SK-N-DZ (cell line): Measurements from ENCODE around the gene GNAQ.
"Not testable (repeated sequence)": the region's sequence is repeated elsewhere in the genome, so short reads cannot be mapped to it uniquely, and the experiment has no call there.

ENCODE experiments used
- DNase-seq: peaks from one replicate; pipeline ENCODE4 v3.0.0-alpha.2; 2015; ENCODE audit warnings: low spot score

GNAQ gene

DNA sequence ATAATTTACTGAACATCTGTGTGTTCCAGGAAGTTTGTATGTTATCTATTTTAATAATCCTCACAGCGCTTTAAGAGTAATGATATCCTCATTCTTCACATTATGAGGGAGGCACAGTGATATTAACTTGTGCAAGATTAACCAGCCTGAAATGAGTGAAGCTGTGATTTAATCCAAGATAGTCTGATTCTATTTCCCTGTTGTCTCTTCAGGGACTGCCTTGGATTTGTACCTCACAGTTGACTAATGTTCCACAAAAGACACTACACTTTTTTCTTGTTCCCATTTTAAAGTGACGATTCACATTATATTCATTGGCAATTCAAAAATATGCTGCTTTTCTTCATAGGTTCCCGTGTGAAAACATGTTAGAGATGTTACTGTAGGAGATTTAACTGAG lies 258.2 kb downstream of the GNAQ start:
- no peak for DNase-seq

DNA sequence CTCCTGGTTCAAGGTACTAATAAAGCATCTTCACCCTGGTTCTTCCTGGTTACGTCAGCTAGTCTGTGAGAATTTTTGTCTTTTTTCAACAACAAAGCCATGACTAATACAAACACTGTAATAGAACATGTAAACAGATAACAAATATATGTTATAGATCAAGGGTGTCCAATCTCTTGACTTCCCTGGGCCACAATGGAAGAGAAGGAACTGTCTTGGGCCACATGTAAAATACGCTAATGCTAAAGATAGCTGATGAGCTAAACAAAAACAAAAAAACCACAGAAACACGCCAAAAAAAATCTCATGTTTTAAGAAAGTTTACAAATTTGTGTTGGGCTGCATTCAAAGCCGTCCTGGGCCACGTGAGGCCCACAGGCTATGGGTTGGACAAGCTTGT lies 259.0 kb downstream of the GNAQ start:
- DNase-seq, result no peak

DNA sequence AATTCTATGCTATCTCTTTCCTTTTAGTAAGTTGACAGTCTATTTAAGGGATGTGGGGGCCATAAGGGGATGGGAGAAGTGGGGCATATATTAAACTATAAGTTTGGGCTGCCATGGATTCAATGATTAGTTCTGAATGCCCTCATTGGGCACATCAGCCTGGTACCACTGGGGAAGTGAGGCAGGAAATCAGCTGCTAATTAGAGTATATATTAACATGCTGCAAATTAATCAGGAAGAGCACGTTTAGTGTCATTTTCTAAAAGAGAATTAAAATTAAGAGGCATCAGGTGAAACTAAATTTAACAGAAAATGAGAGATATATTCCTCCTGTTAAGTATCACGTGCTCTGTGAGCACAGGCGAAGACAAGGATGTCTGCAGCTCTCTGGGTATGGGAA lies 260.4 kb downstream of the GNAQ start:
- no peak for DNase-seq

DNA sequence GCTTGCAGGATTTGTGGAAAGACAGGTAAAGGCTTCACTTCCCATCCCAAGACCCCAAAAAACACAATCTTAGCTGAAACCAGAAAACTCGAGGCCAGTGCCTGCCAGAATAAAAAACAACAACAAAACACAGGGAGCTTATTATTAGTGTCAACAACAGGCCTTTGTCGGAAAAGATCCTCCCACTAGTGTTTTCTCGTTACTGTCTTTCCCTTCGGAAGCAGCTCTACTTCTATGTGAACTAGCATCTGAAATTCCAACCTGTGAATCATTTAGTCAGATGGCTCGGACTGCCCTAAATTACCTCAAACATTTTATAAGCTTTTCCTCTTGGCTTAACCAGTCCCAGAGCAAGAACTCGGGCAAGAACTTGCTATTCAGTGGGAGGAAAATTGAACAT lies 261.3 kb downstream of the GNAQ start:
- no peak for DNase-seq

DNA sequence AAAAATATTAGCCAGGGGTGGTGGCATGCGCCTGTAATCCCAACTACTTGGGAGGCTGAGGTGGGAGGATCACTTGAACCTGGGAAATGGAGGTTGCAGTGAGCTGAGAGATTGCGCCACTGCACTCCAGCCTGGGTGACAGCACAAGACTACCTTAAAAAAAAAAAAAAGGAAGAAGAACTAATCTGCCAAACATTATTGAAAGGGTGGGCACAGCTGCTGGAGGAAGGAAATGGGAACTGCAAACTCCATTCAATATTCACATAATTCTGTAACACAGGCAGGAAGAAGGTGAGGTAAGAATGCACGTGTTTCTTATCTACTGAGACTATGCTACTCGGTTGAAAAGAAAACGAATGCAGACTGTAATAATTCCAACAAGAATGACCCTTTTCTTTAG lies 262.4 kb downstream of the GNAQ start:
- no peak for DNase-seq

DNA sequence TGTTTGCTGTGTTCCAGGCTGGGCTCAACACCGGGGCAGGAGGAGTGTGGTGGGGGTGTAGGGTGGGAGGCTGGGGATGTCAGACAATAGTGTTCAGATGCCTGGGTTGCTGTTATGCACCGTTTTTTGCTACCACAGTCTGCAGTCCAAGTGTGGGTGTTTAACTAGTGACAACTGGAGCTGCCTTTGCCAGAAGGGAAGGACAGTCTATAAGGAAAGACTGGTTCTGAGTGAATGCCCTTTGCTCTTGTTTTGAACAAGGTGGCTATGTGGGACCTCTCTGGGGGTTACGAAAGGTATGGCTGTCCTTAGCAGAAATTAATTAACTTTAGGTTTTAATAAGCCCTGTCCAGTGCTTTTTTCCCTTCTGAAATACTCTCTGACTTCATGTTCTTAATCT lies 265.0 kb downstream of the GNAQ start:
- no peak for DNase-seq

DNA sequence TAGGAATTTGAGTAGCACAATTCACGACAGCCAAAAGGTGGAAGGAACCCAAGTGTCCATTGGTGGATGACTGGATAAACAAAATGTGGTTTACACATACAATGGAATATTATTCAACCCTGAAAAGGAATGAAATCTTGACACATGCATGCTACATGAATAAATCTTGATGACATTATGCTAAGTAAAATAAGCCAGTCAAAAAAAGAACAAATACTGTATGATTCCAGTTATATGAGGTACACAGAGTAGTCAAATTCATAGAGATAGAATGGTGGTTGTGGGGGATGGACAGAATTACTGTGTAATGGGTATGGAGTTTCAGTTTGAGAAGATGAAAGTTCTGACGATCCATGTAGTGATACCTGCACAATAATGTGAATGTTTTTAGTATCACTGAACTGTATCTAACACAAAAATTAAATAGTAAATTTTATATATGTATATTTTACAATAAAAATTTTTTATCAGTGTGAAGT lies 265.8 kb downstream of the GNAQ start:
- no peak for DNase-seq

DNA sequence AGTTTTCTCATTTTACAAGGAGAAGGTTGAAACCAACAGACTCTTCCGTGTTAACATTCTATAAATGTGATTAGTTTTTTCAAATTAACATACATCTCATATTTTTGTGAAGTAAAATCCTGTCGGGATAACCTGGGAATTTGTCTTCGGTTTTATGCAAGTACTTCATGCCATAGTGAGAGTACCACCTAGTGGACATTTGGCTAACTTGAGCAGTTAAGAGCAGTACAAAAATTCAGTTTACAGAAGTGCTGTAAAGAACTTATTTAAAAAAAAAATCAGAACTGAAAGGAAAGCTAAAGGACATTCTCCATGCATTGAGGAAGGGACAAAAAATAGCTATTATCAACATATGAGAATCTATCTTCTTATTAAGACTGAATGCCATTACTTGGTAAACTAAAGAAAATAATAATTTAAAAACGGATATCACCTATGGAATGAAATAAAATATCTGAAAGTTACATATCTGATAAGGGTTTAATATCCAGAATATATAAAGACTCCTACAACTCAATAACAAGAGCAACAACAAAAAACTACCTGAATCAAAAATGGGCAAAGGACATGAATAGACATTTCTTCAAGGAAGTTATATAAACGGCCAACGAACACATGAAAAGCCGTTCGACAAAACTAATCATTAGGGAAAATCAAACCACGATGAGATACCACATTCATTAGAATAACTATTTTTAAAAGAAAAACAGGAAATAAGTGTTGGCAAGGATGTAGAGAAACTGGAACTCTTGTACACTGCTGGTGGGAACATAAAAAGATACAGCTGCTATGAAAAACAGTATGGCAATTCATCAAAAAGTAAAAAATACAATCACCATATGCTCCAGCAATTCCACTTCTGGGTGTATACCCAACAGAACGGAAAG lies 266.5 kb downstream of the GNAQ start:
- DNase-seq, result no peak

DNA sequence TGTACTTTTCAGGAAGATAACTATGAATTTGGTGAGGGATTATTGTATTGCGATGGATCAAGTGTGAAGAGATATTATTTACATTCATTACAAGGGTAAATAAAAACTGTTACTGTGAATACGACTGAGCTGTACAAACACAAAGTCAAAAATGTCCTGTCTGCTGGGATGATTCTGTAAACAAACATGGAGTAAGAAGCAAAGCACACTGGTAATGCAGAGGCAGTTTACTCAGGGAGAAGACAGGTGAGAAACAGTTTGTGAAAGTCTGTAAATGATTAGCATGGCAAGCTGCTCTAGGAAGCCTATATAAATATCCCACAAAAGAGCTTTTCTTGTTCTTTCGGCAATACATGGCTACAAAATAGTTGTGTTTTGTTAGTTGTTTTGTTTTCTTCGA lies 268.0 kb downstream of the GNAQ start:
- DNase-seq, result no peak

DNA sequence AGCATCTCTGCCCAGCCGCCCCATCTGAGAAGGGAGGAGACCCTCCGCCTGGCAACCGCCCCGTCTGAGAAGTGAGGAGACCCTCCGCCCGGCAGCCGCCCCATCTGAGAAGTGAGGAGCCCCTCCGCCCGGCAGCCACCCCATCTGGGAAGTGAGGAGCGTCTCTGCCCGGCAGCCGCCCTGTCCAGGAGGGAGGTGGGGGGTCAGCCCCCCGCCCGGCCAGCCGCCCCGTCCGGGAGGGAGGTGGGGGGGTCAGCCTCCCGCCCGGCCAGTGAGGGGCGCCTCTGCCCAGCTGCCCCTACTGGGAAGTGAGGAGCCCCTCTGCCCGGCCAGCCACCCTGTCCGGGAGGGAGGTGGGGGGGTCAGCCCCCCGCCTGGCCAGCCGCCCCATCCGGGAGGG lies 270.7 kb downstream of the GNAQ start:
- DNase-seq, result not testable (repeated sequence)

DNA sequence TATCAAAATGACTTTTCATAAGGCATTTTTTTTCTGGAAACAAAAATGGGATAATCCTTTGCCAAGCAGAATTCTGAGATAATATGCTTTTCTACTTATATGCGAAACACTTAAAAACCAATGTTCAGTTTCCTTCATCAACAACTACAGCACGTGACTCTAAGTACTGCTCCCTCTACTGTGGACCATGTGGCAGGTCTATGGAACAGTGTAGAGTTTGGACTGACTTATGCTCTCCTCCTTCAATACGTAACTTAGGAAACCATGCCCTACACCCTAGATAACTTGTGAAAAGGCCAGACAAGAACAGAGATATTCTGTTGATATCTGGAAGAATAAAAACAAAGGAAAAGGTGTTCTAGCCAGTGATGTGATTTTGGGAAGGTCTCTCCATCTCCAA lies 272.2 kb downstream of the GNAQ start:
- no peak for DNase-seq

DNA sequence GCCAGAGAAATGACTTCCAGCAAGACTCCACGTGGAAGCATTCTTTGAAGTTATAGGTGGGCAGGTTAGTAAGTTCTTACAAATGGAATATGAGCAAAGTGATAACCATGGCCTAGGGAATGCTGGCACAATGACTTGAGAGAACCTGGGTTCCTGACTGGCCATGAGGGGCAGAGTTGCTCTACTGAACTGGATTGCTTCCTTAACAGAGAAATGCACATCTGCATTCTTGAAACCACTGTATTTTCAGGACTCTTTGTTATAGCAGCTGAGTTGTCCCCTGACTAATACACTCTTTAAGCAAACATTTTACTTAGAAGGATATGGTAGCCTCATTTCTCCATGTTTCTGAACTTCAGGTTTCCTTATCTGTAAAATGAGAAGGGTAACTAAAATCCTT lies 275.2 kb downstream of the GNAQ start:
- DNase-seq, result no peak

DNA sequence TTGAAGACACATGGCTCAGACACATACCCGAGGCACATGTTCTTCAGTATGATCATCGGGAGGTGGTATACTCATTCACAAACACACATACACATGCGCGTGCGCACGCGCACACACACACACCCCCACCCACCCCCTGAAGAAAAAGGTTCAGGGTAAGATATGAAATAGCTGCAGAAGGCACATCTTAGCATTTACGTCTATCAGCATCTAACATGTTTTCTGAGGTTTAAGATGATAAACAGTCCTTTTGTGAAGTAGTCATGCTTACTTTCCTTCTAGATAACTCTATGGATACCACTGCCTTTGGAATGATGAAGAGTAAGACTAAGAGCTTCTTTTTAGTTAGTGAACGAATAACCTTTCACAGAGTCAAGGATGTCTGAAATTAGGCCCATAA lies 278.4 kb downstream of the GNAQ start:
- no peak for DNase-seq

DNA sequence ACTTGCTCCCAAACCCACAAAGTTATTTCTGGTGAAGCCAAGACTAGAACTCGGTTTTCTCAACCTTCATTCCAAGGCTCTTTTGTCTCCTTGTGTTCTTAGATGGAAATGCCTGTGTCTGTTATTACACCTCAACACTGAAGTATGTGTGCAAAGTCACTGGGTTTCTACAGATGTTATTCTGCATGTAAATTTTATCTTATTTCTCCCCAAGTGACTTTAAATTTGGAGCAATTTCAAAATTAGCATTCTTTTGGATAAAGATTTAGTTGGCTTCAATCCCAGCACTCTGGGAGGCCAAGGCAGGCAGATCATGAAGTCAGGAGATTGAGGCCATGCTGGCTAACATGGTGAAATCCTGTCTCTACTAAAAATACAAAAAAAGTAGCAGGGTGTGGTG lies 279.1 kb downstream of the GNAQ start:
- DNase-seq, result no peak

DNA sequence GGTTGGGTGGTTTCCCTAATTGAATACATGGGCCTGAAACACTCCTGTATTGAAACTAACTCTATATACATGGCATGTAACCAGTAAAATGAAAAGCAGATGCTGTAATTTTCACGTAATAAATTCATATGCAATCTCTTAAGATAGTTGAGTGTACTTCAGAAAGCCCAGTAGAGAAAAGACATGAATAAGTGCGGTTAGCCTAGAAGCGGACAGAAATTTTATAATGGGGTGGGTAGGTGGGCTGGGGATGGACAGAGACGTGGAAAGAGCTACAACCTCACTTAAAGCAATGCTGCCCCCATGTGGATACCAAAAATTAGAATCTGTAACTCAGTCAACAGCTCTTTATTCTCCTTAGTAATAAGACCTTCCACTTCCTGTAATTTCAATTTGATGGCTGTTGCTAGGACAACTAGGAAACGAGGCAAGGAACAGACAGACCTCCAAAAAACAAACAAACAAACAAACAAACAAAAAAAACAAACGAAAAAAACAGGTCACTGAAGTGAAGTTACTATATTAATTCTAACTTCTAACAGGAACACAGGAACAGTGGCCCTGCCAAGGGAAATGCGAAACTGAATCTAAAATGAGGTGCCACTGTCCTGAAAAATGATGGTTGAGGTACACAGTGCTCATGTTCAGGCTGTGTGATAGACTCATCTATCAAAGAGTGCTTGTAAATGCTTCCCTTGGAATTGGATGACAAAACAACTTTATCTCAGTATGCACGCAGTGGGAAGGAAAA lies 280.1 kb downstream of the GNAQ start:
- peak; percentile 76 for DNase-seq

DNA sequence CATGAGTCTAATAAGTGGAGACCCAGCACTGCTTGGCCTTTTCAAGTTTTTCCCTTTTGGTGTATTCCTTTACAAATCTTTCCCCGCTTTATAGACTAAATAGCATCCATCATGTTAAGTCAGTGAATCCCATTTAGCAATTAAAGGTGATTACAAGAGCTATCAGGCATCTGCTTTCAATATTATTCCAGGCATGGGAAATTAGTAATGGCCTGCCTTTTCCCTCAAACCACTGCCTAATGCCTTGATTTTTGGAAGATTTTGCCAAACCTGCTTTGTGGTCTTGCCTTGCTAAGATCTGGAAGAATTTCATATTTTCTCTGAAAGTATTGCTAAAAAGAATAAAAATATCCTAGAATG lies 280.6 kb downstream of the GNAQ start:
- peak; percentile 40 for DNase-seq

DNA sequence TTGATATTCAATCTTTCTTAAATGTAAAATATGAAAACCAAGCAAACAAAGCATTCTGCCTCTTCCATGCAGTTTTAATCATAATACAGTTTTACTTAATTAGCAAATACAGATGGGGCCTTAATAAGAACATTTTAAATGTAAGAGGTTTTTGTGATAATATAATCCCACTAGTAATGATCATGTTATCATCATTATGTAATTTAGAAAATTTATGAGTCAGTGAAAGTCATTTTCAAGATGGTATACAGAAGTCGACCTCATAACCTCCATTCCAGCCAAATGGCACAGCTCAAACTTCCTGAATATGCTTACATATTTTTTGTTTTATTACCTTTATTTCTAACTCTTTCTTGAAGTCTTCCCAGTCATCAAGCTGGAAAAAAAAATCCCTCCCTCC lies 281.3 kb downstream of the GNAQ start:
- DNase-seq, result peak; percentile 6

DNA sequence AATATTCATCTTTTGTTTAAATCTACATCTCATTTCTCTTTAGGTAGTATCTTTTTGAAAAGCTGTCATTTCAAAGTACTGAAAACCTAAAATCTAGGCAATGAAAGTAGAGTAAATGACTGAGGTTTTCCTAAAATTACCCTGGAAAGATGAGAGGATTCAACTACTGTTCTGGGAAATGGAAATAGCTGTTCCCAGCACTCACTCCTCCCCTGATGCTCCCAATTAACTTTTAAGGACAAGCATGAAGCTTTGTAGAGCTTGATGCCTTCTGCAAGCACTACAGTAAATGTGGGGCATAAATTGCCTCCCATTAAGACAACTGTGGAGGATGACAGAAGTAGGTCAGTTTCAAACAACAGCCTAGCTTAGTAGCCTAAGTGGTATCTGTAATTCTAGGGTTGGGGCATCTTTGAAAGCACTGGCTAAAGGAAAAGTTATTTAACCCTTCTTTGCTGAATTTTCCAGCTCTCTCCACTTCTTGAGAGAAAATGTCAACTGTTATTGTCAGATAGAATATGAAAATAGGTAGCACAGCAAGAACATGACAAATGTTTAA lies 283.3 kb downstream of the GNAQ start:
- DNase-seq, result peak; percentile 58

DNA sequence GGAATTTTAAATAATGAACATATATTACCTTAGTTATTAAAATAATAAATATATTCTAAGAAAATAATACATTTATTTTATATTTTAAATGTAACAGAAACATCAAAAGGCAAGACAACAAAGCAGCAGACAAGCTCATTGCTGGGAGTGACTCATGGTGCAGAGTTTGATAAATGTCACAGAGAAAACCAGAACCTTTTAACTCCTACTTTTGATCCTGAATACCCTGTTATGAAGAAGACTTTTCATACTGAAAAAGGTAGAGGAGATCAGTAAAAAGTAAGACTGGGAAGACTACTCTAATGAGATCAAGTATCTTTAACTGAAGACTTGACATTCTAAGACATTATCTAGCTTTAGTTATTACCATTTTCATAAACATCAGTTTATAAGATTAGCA lies 284.4 kb downstream of the GNAQ start:
- DNase-seq, result no peak

DNA sequence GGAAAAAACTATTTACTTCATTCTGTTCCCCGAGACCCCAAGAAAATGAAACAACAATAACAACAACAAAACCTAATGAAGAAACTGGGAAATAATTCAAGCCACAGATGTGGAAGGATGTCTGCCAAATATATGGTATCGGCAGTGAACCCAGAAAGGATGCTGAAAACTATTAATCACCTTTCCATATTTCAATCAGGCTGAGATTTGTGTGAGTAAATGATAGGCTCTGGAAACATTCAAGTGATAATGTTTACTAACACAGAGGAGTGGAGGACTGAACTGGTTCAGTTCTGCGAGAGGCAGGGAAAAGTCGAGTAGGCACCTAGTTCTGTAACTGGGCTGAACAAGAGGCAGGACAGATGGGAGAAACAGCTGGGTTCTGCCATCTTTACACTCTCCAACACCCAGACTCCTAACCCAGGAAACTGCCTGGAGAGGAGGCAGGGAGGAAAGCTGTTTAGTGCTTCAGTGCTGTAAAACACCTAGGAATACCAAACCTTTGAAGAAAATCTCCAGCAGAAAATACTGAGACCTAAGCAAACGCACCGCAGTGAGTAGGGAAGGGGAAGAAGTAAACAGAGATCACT lies 286.7 kb downstream of the GNAQ start:
- DNase-seq, result no peak

DNA sequence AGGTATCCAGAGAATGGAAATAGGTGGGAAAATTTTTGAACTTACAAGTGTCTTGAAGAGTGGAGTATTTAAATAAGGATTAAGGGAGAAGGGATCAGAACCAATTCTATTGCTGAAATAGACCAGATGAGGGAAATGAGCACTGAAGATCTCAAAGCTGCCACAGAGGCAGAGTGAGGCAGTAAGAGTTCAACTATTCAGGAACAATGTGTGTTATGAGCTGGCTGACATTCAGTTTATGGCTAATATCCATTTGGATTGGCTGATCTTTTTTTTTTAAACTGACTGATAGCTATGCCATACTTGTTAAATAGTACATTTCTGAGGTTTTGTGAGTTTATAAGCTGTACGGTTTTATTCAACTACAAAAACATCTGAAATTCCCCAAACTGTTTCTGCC lies 288.2 kb downstream of the GNAQ start:
- DNase-seq, result no peak

DNA sequence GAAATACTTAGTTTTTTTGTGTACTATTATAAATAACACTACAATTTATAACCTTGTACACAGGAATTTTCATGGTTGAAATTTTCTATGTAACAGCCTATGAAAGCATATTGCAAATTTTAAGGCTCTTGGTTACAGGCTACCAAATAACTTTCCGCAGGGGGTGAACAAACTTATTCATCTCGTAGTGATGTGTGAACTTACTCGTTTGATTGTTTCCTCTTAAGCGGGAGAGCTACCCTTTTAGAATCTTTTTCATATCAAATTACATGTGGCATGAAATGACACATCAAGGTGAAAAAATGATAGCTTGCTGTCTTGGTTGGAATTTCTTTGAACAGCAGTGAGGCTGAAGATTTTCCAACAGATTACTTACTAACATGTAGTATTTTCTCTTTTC lies 292.7 kb downstream of the GNAQ start:
- DNase-seq, result no peak
